HCT116 (cell line): ENCODE measurements around the gene NOS2.

ENCODE experiments used
- CTCF ChIP-seq, 3 experiments: fragments of 200-600 bp in 1 of 3; sonication (generic) in 1 of 3; IDR thresholded peaks in 2 of 3; conservative IDR thresholded peaks in 1 of 3; 2 replicates each; pipeline ENCODE4 v1.5.1; 2012 to 2017; ENCODE audit warnings: low read depth in 2 of 3, low read length in 2 of 3, antibody characterized with exemption in 1 of 3, borderline replicate concordance in 1 of 3, control low read depth in 1 of 3, mild to moderate bottlenecking in 1 of 3, mixed read lengths in 1 of 3, mixed run types in 1 of 3, moderate library complexity in 1 of 3; ENCODE audit not compliant: insufficient read depth in 1 of 3
- EGR1 ChIP-seq: IDR thresholded peaks from 2 replicates; pipeline ENCODE4 v1.6.1; 2012; ENCODE audit warnings: low read depth
- POLR2A ChIP-seq: IDR thresholded peaks from 2 replicates; pipeline ENCODE4 v1.7.0; 2011; ENCODE audit warnings: borderline replicate concordance; ENCODE audit not compliant: insufficient read depth, insufficient read length; ENCODE audit errors: extremely low read depth
- REST ChIP-seq: IDR thresholded peaks from 2 replicates; pipeline ENCODE4 v1.6.1; 2012; ENCODE audit warnings: low read depth

DNA sequence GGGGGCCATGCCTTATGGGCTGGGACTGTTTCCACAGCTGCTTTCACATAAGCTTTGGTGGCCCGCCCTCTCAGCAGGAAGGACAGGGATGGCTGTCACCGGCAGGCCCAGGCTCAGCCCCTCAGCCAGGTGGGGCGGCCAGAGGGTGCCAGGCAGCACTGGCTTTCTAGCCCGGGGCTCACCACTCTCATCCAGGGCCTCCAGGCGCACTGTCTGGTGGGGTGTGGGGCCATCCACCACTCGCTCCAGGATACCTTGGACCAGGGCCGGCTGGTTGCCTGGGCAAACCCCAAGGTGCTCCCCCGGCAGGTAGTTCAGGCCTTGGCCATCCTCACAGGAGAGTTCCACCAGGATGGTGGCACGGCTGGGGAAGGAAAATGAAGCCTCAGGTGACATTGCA lies 35.0 kb downstream of the NOS2 start:
- TF ChIP-seq CTCF (IDR thresholded peaks at IDR 0.05 in 2 of 3, conservative IDR thresholded peaks at IDR 0.05 in 1 of 3; ENCODE audit: borderline replicate concordance in 1 of 3, insufficient read depth in 1 of 3, low read depth in 2 of 3, low read length in 2 of 3) (no peak), REST (no peak), EGR1 (no peak), POLR2A (no peak)
